ENCODE measurements around the gene NPC1. TPM values are rescaled to one million over a fixed set of nuclear protein-coding genes. Genes with fewer than 3 reads are reported as not detected.
"Not testable (repeated sequence)": the region's sequence is repeated elsewhere in the genome, so short reads cannot be mapped to it uniquely, and the experiment has no call there.

NPC1 gene
- total RNA-seq, 1 donor from 2014 or later = 21.6 TPM

- intact Hi-C loops (cut with DNase I) = no loop called here
- TF ChIP-seq CTCF (IDR thresholded peaks at IDR 0.05) = no peak
- Histone ChIP-seq H3K36me3 (peaks cover 45 to 85% of the 10 kb centered on the region in 2 donors), H3K4me3 (no peak overlapping the region), H3K4me1 (no peaks in the 10 kb centered on the region), H3K27ac (no peak overlapping the region), H3K9me3 (no peaks in the 10 kb centered on the region), H3K27me3 (no peaks in the 10 kb centered on the region)
- DNase-seq (ENCODE audit: low spot score in 2 of 2) = no peak
Observed at GRCh38 chr18:23563377-23564043, 22.8 kb downstream of the NPC1 start.

GRCh38 chr18:23560186-23560585 lies 26.1 kb downstream of the NPC1 start:
- no peak for DNase-seq (ENCODE audit: low spot score in 2 of 2)
- no peak overlapping the region for H3K27ac ChIP-seq
- H3K27me3 ChIP-seq = no peaks in the 10 kb centered on the region
- peaks cover 60 to 87% of the 10 kb centered on the region in 2 donors for H3K36me3 ChIP-seq
- no peaks in the 10 kb centered on the region for H3K4me1 ChIP-seq
- no peaks in the 10 kb centered on the region for H3K9me3 ChIP-seq
- TF ChIP-seq CTCF (IDR thresholded peaks at IDR 0.05) = no peak
- no peak overlapping the region for H3K4me3 ChIP-seq
- intact Hi-C loops (cut with DNase I) = no loop called here

GRCh38 chr18:23557511-23557910 lies 28.8 kb downstream of the NPC1 start:
- H3K36me3 ChIP-seq = peaks cover 72 to 93% of the 10 kb centered on the region in 2 donors
- H3K4me1 ChIP-seq; H3K27ac ChIP-seq; DNase-seq (ENCODE audit: low spot score in 2 of 2); intact Hi-C loops (cut with DNase I); H3K9me3 ChIP-seq; H3K27me3 ChIP-seq; H3K4me3 ChIP-seq: not testable (repeated sequence)

- Histone ChIP-seq H3K27me3 (no peaks in the 10 kb centered on the region), H3K27ac (no peak overlapping the region), H3K9me3 (no peaks in the 10 kb centered on the region), H3K4me1 (no peaks in the 10 kb centered on the region), H3K4me3 (no peak overlapping the region), H3K36me3 (peaks cover 75 to 96% of the 10 kb centered on the region in 2 donors)
- no peak for DNase-seq (ENCODE audit: low spot score in 2 of 2)
- TF ChIP-seq CTCF (IDR thresholded peaks at IDR 0.05) = no peak
- intact Hi-C loops (cut with DNase I) = no loop called here
Observed at GRCh38 chr18:23556145-23556780, 30.0 kb downstream of the NPC1 start.

- no peak for TF ChIP-seq CTCF (IDR thresholded peaks at IDR 0.05)
- no peaks in the 10 kb centered on the region for H3K27me3 ChIP-seq
- peaks cover 62 to 96% of the 10 kb centered on the region in 2 donors for H3K36me3 ChIP-seq
- no peak overlapping the region for H3K4me3 ChIP-seq
- no peaks in the 10 kb centered on the region for H3K9me3 ChIP-seq
- H3K27ac ChIP-seq = no peak overlapping the region
- intact Hi-C loops (cut with DNase I) = no loop called here
- no peak for DNase-seq (ENCODE audit: low spot score in 2 of 2)
- no peaks in the 10 kb centered on the region for H3K4me1 ChIP-seq
Observed at GRCh38 chr18:23553887-23554286, 32.4 kb downstream of the NPC1 start.

- DNase-seq (ENCODE audit: low spot score in 2 of 2) = no peak
- Histone ChIP-seq H3K9me3 (no peaks in the 10 kb centered on the region), H3K4me3 (no peak overlapping the region), H3K27ac (no peak overlapping the region), H3K27me3 (no peaks in the 10 kb centered on the region), H3K4me1 (no peaks in the 10 kb centered on the region), H3K36me3 (peaks cover 65 to 98% of the 10 kb centered on the region in 2 donors)
- TF ChIP-seq CTCF (IDR thresholded peaks at IDR 0.05) = no peak
- intact Hi-C loops (cut with DNase I) = no loop called here
Observed at GRCh38 chr18:23552505-23552904, 33.8 kb downstream of the NPC1 start.
